LNCAP (cell line): ENCODE data around the gene SGCA.

ENCODE experiments used
- CTCF ChIP-seq: fragments of 450-650 bp; IDR thresholded peaks from 2 replicates; pipeline ENCODE4 v1.5.1; 2017; ENCODE audit warnings: mild to moderate bottlenecking

SGCA gene

GRCh38 chr17:50221864-50222545 is 56.2 kb downstream of the SGCA start:
- TF ChIP-seq CTCF = no peak

- no peak for TF ChIP-seq CTCF
These were observed 57.1 kb downstream of the SGCA start for GRCh38 chr17:50222922-50223321.
